GM23248 (cell line): ENCODE data around the gene SYNDIG1L. TPM values are rescaled to one million over a fixed set of nuclear protein-coding genes. Genes with fewer than 3 reads are reported as not detected.
"Not testable (repeated sequence)": the region's sequence is repeated elsewhere in the genome, so short reads cannot be mapped to it uniquely, and the experiment has no call there.

Source experiments
- DNase-seq: peaks from one replicate; pipeline ENCODE4 v3.0.0-alpha.2; 2015
- H2AFZ ChIP-seq: fragments of 200-600 bp; sonication (generic); 2 replicates; pipeline ENCODE4 v1.6.1; 2016; ENCODE audit warnings: antibody characterized with exemption
- H3F3A ChIP-seq: fragments of 200-600 bp; sonication (generic); 2 replicates; pipeline ENCODE4 v1.6.1; 2016; ENCODE audit warnings: mild to moderate bottlenecking, antibody characterized with exemption, mixed run types; ENCODE audit not compliant: insufficient read depth
- H3K27ac ChIP-seq: fragments of 200-600 bp; sonication (generic); 2 replicates; pipeline ENCODE4 v1.5.1; 2016; ENCODE audit warnings: mild to moderate bottlenecking
- H3K27me3 ChIP-seq: fragments of 200-600 bp; sonication (generic); replicated peaks from 2 replicates; pipeline ENCODE4 v1.6.1; 2016; ENCODE audit warnings: mild to moderate bottlenecking; ENCODE audit not compliant: insufficient read depth
- H3K36me3 ChIP-seq: fragments of 200-600 bp; sonication (generic); 2 replicates; pipeline ENCODE4 v1.6.1; 2016; ENCODE audit warnings: low read depth, mild to moderate bottlenecking
- H3K4me1 ChIP-seq: fragments of 200-600 bp; sonication (generic); 2 replicates; pipeline ENCODE4 v1.6.1; 2016; ENCODE audit warnings: mild to moderate bottlenecking; ENCODE audit not compliant: insufficient read depth
- H3K4me2 ChIP-seq: fragments of 200-600 bp; sonication (generic); one replicate; pipeline ENCODE4 v1.6.1; 2016; ENCODE audit warnings: mild to moderate bottlenecking; ENCODE audit not compliant: unreplicated experiment
- H3K4me3 ChIP-seq: fragments of 200-600 bp; sonication (generic); 2 replicates; pipeline ENCODE4 v1.5.1; 2016; ENCODE audit warnings: mild to moderate bottlenecking
- H3K79me2 ChIP-seq: fragments of 200-600 bp; sonication (generic); 2 replicates; pipeline ENCODE4 v1.6.1; 2016; ENCODE audit warnings: mild to moderate bottlenecking; ENCODE audit not compliant: insufficient read depth
- H3K9ac ChIP-seq: fragments of 200-600 bp; sonication (generic); 2 replicates; pipeline ENCODE4 v1.6.1; 2016; ENCODE audit warnings: mild to moderate bottlenecking
- H3K9me2 ChIP-seq: fragments of 200-600 bp; sonication (generic); 2 replicates; pipeline ENCODE4 v1.6.1; 2016; ENCODE audit warnings: mixed run types, mild to moderate bottlenecking, moderate library complexity; ENCODE audit not compliant: insufficient read depth
- H3K9me3 ChIP-seq: fragments of 200-600 bp; sonication (generic); one replicate; pipeline ENCODE4 v1.6.1; 2017; ENCODE audit warnings: low read depth
- H4K20me1 ChIP-seq: fragments of 200-600 bp; sonication (generic); 2 replicates; pipeline ENCODE4 v1.6.0; 2016; ENCODE audit not compliant: insufficient read depth
- EZH2 ChIP-seq: fragments of 200-600 bp; sonication (generic); IDR thresholded peaks from 2 replicates; pipeline ENCODE4 v1.6.1; 2018; ENCODE audit warnings: antibody characterized with exemption, mild to moderate bottlenecking; ENCODE audit not compliant: insufficient read depth, poor library complexity, severe bottlenecking
- EZH2phosphoT487 ChIP-seq: fragments of 200-600 bp; sonication (generic); IDR thresholded peaks from 2 replicates; pipeline ENCODE4 v1.6.1; 2018; ENCODE audit warnings: antibody characterized with exemption, moderate library complexity, mild to moderate bottlenecking, low read depth; ENCODE audit not compliant: insufficient read depth
- WGBS, 2 experiments: methylation state at CpG; one replicate each; pipeline ENCODE4 v1.1.6; 2015 to 2017; ENCODE audit warnings: low lambda C conversion rate in 2 of 2, low coverage in 1 of 2; ENCODE audit errors: missing lambda C conversion rate in 2 of 2; 5-methylcytosine and 5-hydroxymethylcytosine counted together
- in situ Hi-C: fragments of 300-500 bp; cut with MboI; formaldehyde crosslinking; loops from 2 replicates; pipeline ENCODE4 v1.15.0; 2020
- polyA plus RNA-seq: library from polyadenylated mRNA; unstranded; fragments of >200 nt; fragmentation: Nextera tagmentation; extraction: Ambion mirVana; gene quantifications from 2 replicates; pipeline ENCODE4 v1.2.1, GENCODE V29; 2016
- total RNA-seq: library from RNA; depleted of rRNA; stranded (reverse); fragments of >200 nt; shearing (Covaris generic); gene quantifications from 2 replicates; pipeline ENCODE4 v1.2.3, GENCODE V29; 2014

SYNDIG1L gene
- total and polyA plus RNA-seq, 2 experiments from 2014 or later: not detected

DNA sequence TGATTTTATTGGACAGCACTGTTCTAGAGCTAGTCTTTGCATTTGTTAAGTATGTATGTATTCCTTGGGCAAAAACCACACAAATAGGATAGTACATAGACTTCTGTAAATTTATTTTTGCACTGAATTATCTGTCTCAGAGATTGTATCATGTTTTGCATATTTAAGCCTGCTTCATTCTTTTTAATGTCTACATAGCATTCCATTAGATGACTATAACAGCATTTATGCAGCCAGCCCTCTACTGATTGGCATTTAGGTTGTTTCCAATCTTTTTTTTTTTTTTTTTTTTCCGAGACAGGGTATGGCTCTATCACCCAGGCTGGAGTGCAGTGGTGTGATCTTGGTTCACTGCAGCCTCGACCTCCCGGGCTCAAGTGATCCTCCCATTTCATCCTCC, 34.5 kb downstream of the SYNDIG1L start:
- in situ Hi-C loops: no loop called here
- no peaks in the 10 kb centered on the region for H4K20me1 ChIP-seq
- 29 to 57% methylated on average over 3 of the region's 3 CpGs for WGBS, 2 experiments

DNA sequence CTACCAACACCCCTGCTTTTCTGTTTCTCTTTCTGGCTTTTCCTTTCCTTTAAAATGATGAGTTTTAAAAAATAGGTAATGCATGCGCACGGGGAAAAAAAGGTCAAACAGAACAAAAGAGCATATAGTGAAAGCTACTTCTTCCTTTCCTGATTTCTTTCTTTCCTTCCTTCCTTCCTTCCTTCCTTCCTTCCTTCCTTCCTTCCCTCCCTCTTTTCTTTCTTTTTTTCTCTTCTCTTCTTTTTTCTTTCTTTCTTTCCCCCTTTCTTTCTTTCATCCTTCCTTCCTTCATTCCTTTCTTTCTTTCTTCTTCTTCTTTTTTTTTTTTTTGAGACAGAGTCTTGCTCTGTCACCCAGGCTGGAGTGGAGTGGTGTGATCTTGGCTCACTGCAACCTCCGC, 35.5 kb downstream of the SYNDIG1L start:
- H3K9me3 ChIP-seq, H3K9ac ChIP-seq, DNase-seq, H4K20me1 ChIP-seq, in situ Hi-C loops, H3K36me3 ChIP-seq, H3K4me2 ChIP-seq, H3F3A ChIP-seq, H3K4me1 ChIP-seq, H3K4me3 ChIP-seq, H3K9me2 ChIP-seq, H3K27ac ChIP-seq, H2AFZ ChIP-seq, H3K79me2 ChIP-seq: not testable (repeated sequence)
- H3K27me3 ChIP-seq: peaks cover 41% of the 10 kb centered on the region
- WGBS, 2 experiments: 71 to 73% methylated on average over 3 of the region's 3 CpGs

More for the DNA sequence above, 34.5 kb downstream of the SYNDIG1L start:
- no peak for TF ChIP-seq EZH2phosphoT487
- TF ChIP-seq EZH2: no peak
- Histone ChIP-seq H3K4me3 (no peak overlapping the region), H3K9ac (no peak overlapping the region), H3F3A (no peaks in the 10 kb centered on the region), H3K4me1 (no peaks in the 10 kb centered on the region), H3K4me2 (no peak overlapping the region), H3K36me3 (no peaks in the 10 kb centered on the region), H3K9me3 (no peaks in the 10 kb centered on the region), H3K9me2 (no peaks in the 10 kb centered on the region), H3K79me2 (no peaks in the 10 kb centered on the region), H3K27me3 (peaks cover 44% of the 10 kb centered on the region), H2AFZ (no peak overlapping the region), H3K27ac (no peak overlapping the region)
- peak; percentile 23 for DNase-seq

DNA sequence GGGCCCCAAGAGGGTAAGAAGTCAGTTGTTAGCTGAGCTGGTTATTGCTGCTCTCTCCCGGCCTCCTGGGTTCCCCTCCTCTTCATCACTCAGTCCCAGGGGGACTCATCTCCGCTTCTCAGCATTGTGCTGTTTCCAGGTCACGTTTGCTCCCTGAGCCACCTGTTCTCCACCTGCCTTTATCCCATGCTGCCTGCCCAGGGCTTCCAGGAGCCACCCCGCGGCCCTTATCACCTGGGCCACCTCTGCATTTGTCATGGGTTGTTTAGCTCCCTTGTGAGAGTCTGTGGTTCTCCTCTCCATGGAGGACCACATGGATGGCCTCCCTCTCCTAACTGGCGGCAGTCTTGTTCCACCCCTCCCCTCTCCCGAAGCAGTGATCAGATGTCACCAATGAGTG, 36.0 kb downstream of the SYNDIG1L start:
- 43 to 44% methylated on average over 7 of the region's 7 CpGs for WGBS, 2 experiments

DNA sequence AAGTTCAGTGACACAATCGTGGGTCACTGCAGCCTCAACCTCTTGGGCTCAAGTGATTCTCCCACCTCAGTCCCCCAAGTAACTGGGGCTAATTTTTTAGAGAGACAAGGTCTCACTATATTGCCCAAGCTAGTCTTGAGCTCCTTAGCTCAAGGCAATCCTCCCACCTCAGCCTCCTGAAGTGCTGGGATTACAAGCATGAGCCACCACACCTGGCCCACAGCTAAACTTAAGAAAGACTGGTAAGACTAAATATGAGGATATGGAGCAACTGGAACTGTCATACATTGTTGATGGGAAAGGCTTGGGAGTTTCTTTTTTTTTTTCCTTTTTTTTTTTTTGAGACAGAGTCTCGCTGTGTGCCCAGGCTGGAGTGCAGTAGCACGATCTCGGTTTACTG, 43.8 kb downstream of the SYNDIG1L start:
- no peaks in the 10 kb centered on the region for H3K36me3 ChIP-seq
- no peaks in the 10 kb centered on the region for H3K79me2 ChIP-seq
- no peak overlapping the region for H3K27ac ChIP-seq
- DNase-seq: no peak
- H3K4me1 ChIP-seq: no peaks in the 10 kb centered on the region
- H3K9me2 ChIP-seq: no peaks in the 10 kb centered on the region
- H3K27me3 ChIP-seq: peaks cover 8% of the 10 kb centered on the region; the same call in 1 of the 2 replicates
- no peak overlapping the region for H3K9ac ChIP-seq
- TF ChIP-seq EZH2 (no peak), EZH2phosphoT487 (no peak)
- no peak overlapping the region for H3K4me3 ChIP-seq
- H3F3A ChIP-seq: no peaks in the 10 kb centered on the region
- H4K20me1 ChIP-seq: no peaks in the 10 kb centered on the region
- no peaks in the 10 kb centered on the region for H3K9me3 ChIP-seq
- in situ Hi-C loops: no loop called here
- 56 to 67% methylated on average over 2 to 4 of the region's 4 CpGs for WGBS, 2 experiments
- no peak overlapping the region for H3K4me2 ChIP-seq
- H2AFZ ChIP-seq: no peak overlapping the region

More for the DNA sequence above, 36.0 kb downstream of the SYNDIG1L start:
- no peak for TF ChIP-seq EZH2
- H3K36me3 ChIP-seq: no peaks in the 10 kb centered on the region
- no peak overlapping the region for H3K27ac ChIP-seq
- DNase-seq: no peak
- peaks cover 41% of the 10 kb centered on the region for H3K27me3 ChIP-seq
- no peaks in the 10 kb centered on the region for H3F3A ChIP-seq
- H3K9me2 ChIP-seq: no peaks in the 10 kb centered on the region
- no peak overlapping the region for H2AFZ ChIP-seq
- in situ Hi-C loops: no loop called here
- no peak overlapping the region for H3K4me2 ChIP-seq
- H3K79me2 ChIP-seq: no peaks in the 10 kb centered on the region
- no peaks in the 10 kb centered on the region for H3K4me1 ChIP-seq
- H3K9ac ChIP-seq: no peak overlapping the region
- H4K20me1 ChIP-seq: no peaks in the 10 kb centered on the region
- H3K9me3 ChIP-seq: no peaks in the 10 kb centered on the region
- no peak overlapping the region for H3K4me3 ChIP-seq

DNA sequence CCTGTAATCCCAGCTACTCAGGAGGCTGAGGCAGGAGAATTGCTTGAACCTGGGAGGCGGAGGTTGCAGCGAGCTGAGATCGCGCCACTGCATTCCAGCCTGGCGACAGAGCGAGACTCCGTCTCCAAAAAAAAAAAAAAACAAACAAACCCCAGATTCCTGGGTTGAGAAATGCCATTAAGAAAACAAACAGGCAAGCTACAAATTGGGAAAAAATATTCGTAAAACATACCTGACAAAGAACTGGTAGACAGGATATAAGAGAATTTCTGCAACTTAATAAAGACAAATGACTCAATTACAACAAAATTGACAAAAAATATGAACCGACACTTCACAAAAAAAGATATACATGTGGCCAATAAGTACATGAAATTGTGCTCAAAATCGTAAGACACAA, 44.4 kb downstream of the SYNDIG1L start:
- H2AFZ ChIP-seq, H3K27ac ChIP-seq, H3K27me3 ChIP-seq, H4K20me1 ChIP-seq, H3F3A ChIP-seq, H3K4me2 ChIP-seq, H3K9ac ChIP-seq, H3K4me1 ChIP-seq, DNase-seq, H3K36me3 ChIP-seq, in situ Hi-C loops, H3K4me3 ChIP-seq, H3K9me2 ChIP-seq, H3K79me2 ChIP-seq, H3K9me3 ChIP-seq: not testable (repeated sequence)
- WGBS, 2 experiments: 69 to 76% methylated on average over 4 to 10 of the region's 10 CpGs
